GM23338 (cell line): ENCODE measurements around the gene PNP. TPM values are rescaled to one million over a fixed set of nuclear protein-coding genes. Genes with fewer than 3 reads are reported as not detected.
A peak's percentile ranks its signal among the peaks of the same experiment; 100 is the strongest.

ENCODE experiments used
- ATAC-seq: fragments of 200-7000 bp; cut with Tn5 transposase; 3 replicates; pipeline ENCODE4 v1.9.1; 2020
- DNase-seq: peaks from one replicate; pipeline ENCODE4 v3.0.0-alpha.2; 2015; ENCODE audit warnings: low spot score
- H2AFZ ChIP-seq: fragments of 200-600 bp; sonication (generic); 2 replicates; pipeline ENCODE4 v1.8.0; 2016; ENCODE audit warnings: antibody characterized with exemption, mild to moderate bottlenecking, moderate library complexity
- H3F3A ChIP-seq: fragments of 200-600 bp; sonication (generic); replicated peaks from 2 replicates; pipeline ENCODE4 v1.8.0; 2017; ENCODE audit warnings: antibody characterized with exemption, mixed run types, low read depth
- H3K27ac ChIP-seq: fragments of 200-600 bp; sonication (generic); 2 replicates; pipeline ENCODE4 v1.6.1; 2016; ENCODE audit warnings: low read depth
- H3K27me3 ChIP-seq: fragments of 200-600 bp; sonication (generic); 2 replicates; pipeline ENCODE4 v1.8.0; 2016; ENCODE audit warnings: mild to moderate bottlenecking, mixed run types, moderate library complexity; ENCODE audit not compliant: insufficient read depth
- H3K36me3 ChIP-seq: fragments of 200-600 bp; sonication (generic); 2 replicates; pipeline ENCODE4 v1.8.0; 2016; ENCODE audit warnings: mild to moderate bottlenecking; ENCODE audit not compliant: insufficient read depth
- H3K4me1 ChIP-seq: fragments of 200-600 bp; sonication (generic); 2 replicates; pipeline ENCODE4 v1.8.0; 2016; ENCODE audit warnings: mild to moderate bottlenecking, moderate library complexity; ENCODE audit not compliant: insufficient read depth
- H3K4me2 ChIP-seq: fragments of 200-600 bp; sonication (generic); 2 replicates; pipeline ENCODE4 v1.7.1; 2017; ENCODE audit warnings: mixed run types
- H3K4me3 ChIP-seq: fragments of 200-600 bp; sonication (generic); 2 replicates; pipeline ENCODE4 v1.6.1; 2016; ENCODE audit warnings: mixed run types
- H3K79me2 ChIP-seq: fragments of 200-600 bp; sonication (generic); replicated peaks from 2 replicates; pipeline ENCODE4 v1.8.0; 2017; ENCODE audit warnings: mild to moderate bottlenecking; ENCODE audit not compliant: insufficient read depth
- H3K9me2 ChIP-seq: fragments of 200-600 bp; sonication (generic); 2 replicates; pipeline ENCODE4 v1.8.0; 2017; ENCODE audit not compliant: insufficient read depth
- H4K20me1 ChIP-seq: fragments of 200-600 bp; sonication (generic); replicated peaks from 2 replicates; pipeline ENCODE4 v1.8.0; 2017; ENCODE audit warnings: mild to moderate bottlenecking; ENCODE audit not compliant: insufficient read depth
- H3K27ac Mint-ChIP-seq: 2 replicates; pipeline ENCODE4 v1.8.0; 2020; ENCODE audit warnings: inconsistent platforms, mild to moderate bottlenecking, moderate library complexity, mixed read lengths
- H3K27me3 Mint-ChIP-seq: 3 replicates; pipeline ENCODE4 v1.8.0; 2022; ENCODE audit warnings: low read depth, mild to moderate bottlenecking, moderate library complexity, mixed read lengths, inconsistent platforms; ENCODE audit not compliant: insufficient read depth, poor library complexity
- H3K36me3 Mint-ChIP-seq: 3 replicates; pipeline ENCODE4 v1.8.0; 2021; ENCODE audit warnings: low read depth, mild to moderate bottlenecking, inconsistent platforms, moderate library complexity, mixed read lengths
- H3K4me1 Mint-ChIP-seq: 3 replicates; pipeline ENCODE4 v1.8.0; 2020; ENCODE audit warnings: mild to moderate bottlenecking, inconsistent platforms, mixed read lengths
- H3K4me3 Mint-ChIP-seq: 3 replicates; pipeline ENCODE4 v1.8.0; 2021; ENCODE audit warnings: moderate library complexity, mild to moderate bottlenecking, inconsistent platforms, mixed read lengths
- H3K9me3 Mint-ChIP-seq: 3 replicates; pipeline ENCODE4 v1.8.0; 2020; ENCODE audit warnings: moderate library complexity, mild to moderate bottlenecking, inconsistent platforms, mixed read lengths
- CREB1 ChIP-seq: fragments of 250-450 bp; sonication (Bioruptor Pico); IDR thresholded peaks from 2 replicates; pipeline ENCODE4 v1.5.0; 2020; ENCODE audit warnings: low read depth, mild to moderate bottlenecking, moderate library complexity
- CTCF ChIP-seq, 2 experiments: fragments of 200-600 bp in 1 of 2; sonication (generic) in 1 of 2; conservative IDR thresholded peaks; 2 replicates each; pipeline versions ENCODE4 v1.5.1 to v1.6.1; 2016 to 2017; ENCODE audit warnings: antibody characterized with exemption in 2 of 2, low read depth in 2 of 2, mild to moderate bottlenecking in 2 of 2, moderate library complexity in 1 of 2
- ETS1 ChIP-seq: IDR thresholded peaks from 2 replicates; pipeline ENCODE4 v1.6.1; 2016; ENCODE audit warnings: antibody characterized with exemption
- EZH2 ChIP-seq: fragments of 200-600 bp; sonication (generic); IDR thresholded peaks from one replicate; pipeline ENCODE4 v1.8.0; 2017; ENCODE audit warnings: antibody characterized with exemption, mild to moderate bottlenecking, low read depth; ENCODE audit not compliant: unreplicated experiment
- EZH2phosphoT487 ChIP-seq: fragments of 200-600 bp; sonication (generic); IDR thresholded peaks from one replicate; pipeline ENCODE4 v1.8.1; 2018; ENCODE audit warnings: antibody characterized with exemption; ENCODE audit not compliant: unreplicated experiment
- JUNB ChIP-seq: IDR thresholded peaks from one replicate; pipeline ENCODE4 v1.6.1; 2016; ENCODE audit warnings: antibody characterized with exemption; ENCODE audit not compliant: unreplicated experiment
- NANOG ChIP-seq: IDR thresholded peaks from 2 replicates; pipeline ENCODE4 v1.6.1; 2016; ENCODE audit warnings: antibody characterized with exemption, borderline replicate concordance
- POLR2AphosphoS5 ChIP-seq: IDR thresholded peaks from 2 replicates; pipeline ENCODE4 v1.6.1; 2016; ENCODE audit warnings: antibody characterized with exemption, low read depth
- REST ChIP-seq: IDR thresholded peaks from one replicate; pipeline ENCODE4 v1.6.1; 2018; ENCODE audit warnings: antibody characterized with exemption; ENCODE audit not compliant: unreplicated experiment
- STAT1 ChIP-seq: IDR thresholded peaks from one replicate; pipeline ENCODE4 v1.6.1; 2016; ENCODE audit warnings: antibody characterized with exemption; ENCODE audit not compliant: unreplicated experiment
- ZNF114 ChIP-seq: fragments of 250-450 bp; sonication (Bioruptor Pico); IDR thresholded peaks from 2 replicates; pipeline ENCODE4 v1.5.0; 2020; ENCODE audit warnings: mild to moderate bottlenecking, moderate library complexity
- ZNF331 ChIP-seq: fragments of 250-450 bp; sonication (Bioruptor Pico); IDR thresholded peaks from 2 replicates; pipeline ENCODE4 v1.5.0; 2020; ENCODE audit warnings: low read depth, mild to moderate bottlenecking, moderate library complexity
- ZNF462 ChIP-seq: fragments of 250-450 bp; sonication (Bioruptor Pico); IDR thresholded peaks from 2 replicates; pipeline ENCODE4 v1.5.0; 2020; ENCODE audit warnings: mild to moderate bottlenecking, moderate library complexity
- polyA plus RNA-seq: library from polyadenylated mRNA; unstranded; fragments of >200 nt; fragmentation: Nextera tagmentation; extraction: Ambion mirVana; gene quantifications from 2 replicates; pipeline ENCODE4 v1.2.1, GENCODE V29; 2016
- total RNA-seq: library from RNA; depleted of rRNA; stranded (reverse); fragments of >200 nt; shearing (Covaris generic); gene quantifications from 2 replicates; pipeline ENCODE4 v1.2.3, GENCODE V29; 2014

Gene PNP
- total and polyA plus RNA-seq, 2 experiments from 2014 or later, result 60.7 to 102 TPM

- no peak for TF ChIP-seq CREB1 (CRISPR knock-in tag)
Observed at GRCh38 chr14:20478894-20479293, 9.7 kb downstream of the PNP start (continued).

GRCh38 chr14:20482382-20482781 is 13.2 kb downstream of the PNP start:
- TF ChIP-seq EZH2phosphoT487 (no peak), JUNB (no peak), STAT1 (no peak), EZH2 (no peak), REST (no peak), CTCF (conservative IDR thresholded peaks at IDR 0.05; ENCODE audit: low read depth in 2 of 2) (no peak), NANOG (no peak), ETS1 (no peak), ZNF331 (CRISPR knock-in tag) (no peak), POLR2AphosphoS5 (no peak), ZNF462 (CRISPR knock-in tag) (no peak), ZNF114 (CRISPR knock-in tag) (no peak), CREB1 (CRISPR knock-in tag) (no peak)
- H3K36me3 ChIP-seq, result peaks cover 5% of the 10 kb centered on the region
- 0 out of 2 replicates have a peak, but pooled peaks cover 7% of the 10 kb centered on the region for H3K9me2 ChIP-seq
- Mint-ChIP-seq H3K4me3 (no peak overlapping the region), H3K27me3 (peaks cover 2% of the 10 kb centered on the region), H3K36me3 (peaks cover 10% of the 10 kb centered on the region), H3K4me1 (peaks cover 26% of the 10 kb centered on the region), H3K27ac (no peak overlapping the region), H3K9me3 (no peaks in the 10 kb centered on the region)
- DNase-seq, result no peak
- H2AFZ ChIP-seq, result 0 out of 2 replicates have a peak overlapping the region, but pooled peaks have one; percentile 18
- no peaks in the 10 kb centered on the region for H3K27me3 ChIP-seq
- no peaks in the 10 kb centered on the region for H3K79me2 ChIP-seq
- H4K20me1 ChIP-seq, result no peaks in the 10 kb centered on the region
- no peak overlapping the region for H3K27ac ChIP-seq
- no peak overlapping the region for H3K4me3 ChIP-seq
- ATAC-seq, result no peak
- H3K4me2 ChIP-seq, result no peak overlapping the region
- H3F3A ChIP-seq, result peaks cover 6% of the 10 kb centered on the region; the same call in 1 of the 2 replicates
- H3K4me1 ChIP-seq, result peaks cover 17% of the 10 kb centered on the region
